Peyer's patch (tissue), 4 donors: ENCODE measurements around the gene HMGA1.

ENCODE experiments used
- CTCF ChIP-seq, 6 experiments: fragments of 450-650 bp in 4 of 6; fragments of 200-600 bp in 2 of 6; sonication (generic) in 1 of 6; IDR thresholded peaks; one replicate each; pipeline ENCODE4 v1.5.1; 2017 to 2019; ENCODE audit warnings: antibody characterized with exemption in 6 of 6, mild to moderate bottlenecking in 3 of 6, moderate library complexity in 1 of 6
- POLR2A ChIP-seq, 2 donors: fragments of 450-650 bp; IDR thresholded peaks; one replicate each; pipeline ENCODE4 v1.5.1; 2017; ENCODE audit warnings: antibody characterized with exemption in 2 of 2, mild to moderate bottlenecking in 2 of 2, moderate library complexity in 2 of 2

- TF ChIP-seq CTCF (IDR thresholded peaks at IDR 0.05) (no peak), POLR2A (IDR thresholded peaks at IDR 0.05) (no peak)
These were observed 40.4 kb downstream of the HMGA1 start for GRCh38 chr6:34276881-34277762.
